HG03045 (cell line): ENCODE data around the gene WDR36.
A peak's percentile ranks its signal among the peaks of the same experiment; 100 is the strongest.

Source experiments
- ATAC-seq: cut with Tn5 transposase; IDR thresholded peaks from one replicate; pipeline ENCODE4 v1.9.1; 2021; ENCODE audit warnings: mild to moderate bottlenecking, moderate library complexity; ENCODE audit not compliant: unreplicated experiment

Gene WDR36

GRCh38 chr5:111092062-111092853 lies at the start of gene WDR36:
TSS of gene WDR36 (plus strand) at chr5:111092348. CDS start at chr5:111092457, 109 bp downstream.
- ATAC-seq = peak; percentile 97

DNA sequence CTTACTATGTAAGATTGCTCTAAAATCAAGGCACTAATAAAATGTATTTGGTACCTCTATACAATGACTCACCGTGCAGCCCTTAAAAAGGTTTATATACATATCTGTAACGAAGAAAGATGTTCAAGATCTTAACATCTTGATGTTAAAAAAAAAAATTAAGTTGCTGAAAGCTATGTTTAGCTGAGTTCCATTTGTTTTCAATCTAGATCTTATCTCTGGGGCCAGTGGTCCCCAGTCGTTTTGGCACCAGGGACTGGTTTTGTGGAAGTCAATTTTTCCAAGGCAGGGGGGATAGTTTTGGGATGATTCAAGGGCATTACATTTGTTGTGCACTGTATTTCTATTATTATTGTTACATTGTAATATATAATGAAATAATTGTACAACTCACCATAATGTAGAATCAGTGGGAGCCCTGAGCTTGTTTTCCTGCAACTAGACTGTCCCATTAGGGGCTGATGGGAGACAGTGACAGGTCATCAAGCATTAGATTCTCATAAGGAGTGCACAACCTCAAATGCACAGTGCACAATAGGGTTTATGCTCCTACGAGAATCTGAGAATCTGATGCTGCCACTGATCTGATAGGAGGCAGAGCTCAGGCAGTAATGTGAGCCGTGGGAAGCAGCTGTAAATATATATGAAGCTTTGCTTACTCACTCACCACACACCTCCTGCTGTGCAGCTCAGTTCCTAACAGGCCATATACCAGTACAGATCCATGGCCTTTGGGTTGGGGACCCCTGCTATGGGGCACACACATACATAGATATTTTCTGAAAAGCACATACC lies 48.2 kb upstream of the WDR36 start:
- ATAC-seq = no peak

DNA sequence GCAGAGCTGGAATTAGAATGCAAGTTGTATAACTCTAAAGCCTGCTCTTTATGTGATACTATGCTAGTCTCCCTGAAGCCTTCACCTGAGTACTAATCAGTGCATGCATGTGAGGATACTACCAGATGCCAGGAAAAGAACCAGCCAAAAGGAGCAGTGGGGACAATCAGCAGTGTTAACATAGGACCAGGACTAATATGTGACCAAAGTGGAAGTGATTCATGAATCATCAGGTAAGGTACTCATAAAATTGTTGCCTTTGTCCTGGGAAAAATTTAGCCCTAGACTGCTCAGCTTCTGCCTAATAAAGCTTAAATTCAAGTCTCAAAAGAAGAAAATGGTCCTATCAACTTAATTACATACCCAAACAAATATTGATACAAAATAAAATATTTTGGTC lies 34.1 kb upstream of the WDR36 start:
- no peak for ATAC-seq

- ATAC-seq = no peak
Observed at GRCh38 chr5:111060169-111060568, 32.0 kb upstream of the WDR36 start.

DNA sequence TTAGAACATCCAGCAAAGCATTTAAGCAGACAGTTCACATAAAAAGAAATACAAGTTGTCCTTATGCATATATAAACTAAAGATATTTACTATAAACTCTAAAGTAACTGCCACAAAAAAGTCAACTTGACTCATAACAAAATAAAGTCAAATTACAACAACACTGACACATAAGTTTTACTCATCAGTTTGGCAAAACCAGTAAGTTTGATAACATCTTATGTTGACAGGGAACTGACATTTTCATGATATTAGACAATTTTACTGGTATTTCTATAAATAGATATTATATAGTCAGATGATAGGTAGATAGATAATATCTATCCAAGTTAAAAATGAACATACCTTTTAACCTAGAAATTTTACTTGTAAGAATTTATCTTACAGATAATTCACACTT lies 30.5 kb upstream of the WDR36 start:
- no peak for ATAC-seq

DNA sequence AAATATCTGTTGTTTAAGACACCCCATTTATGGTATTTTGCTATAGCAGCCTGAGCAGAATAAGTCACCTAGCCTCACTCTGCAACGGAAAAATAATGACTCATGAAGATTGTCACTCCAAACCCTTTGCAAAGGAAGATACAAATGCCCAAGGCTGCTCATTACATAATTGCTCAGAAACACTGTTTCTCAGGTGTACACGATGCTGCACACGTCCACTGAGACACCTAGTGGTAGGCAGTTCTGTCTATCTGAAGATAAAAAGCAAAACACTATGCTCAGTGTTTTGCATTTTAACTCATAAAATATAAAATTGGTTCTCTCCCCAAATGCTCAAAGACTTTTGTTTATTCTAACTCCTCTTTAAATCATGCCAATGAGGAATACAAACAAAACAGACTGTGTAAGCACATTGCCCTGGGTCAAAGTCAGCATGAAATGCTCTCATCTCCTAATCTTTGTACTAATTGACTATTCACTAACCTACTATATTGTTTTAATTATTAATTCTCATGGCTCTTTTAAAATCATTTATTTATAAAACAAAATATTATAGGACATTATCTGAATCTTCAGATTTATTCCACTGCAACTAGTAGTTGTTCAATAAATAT lies 28.3 kb upstream of the WDR36 start:
- ATAC-seq = no peak

DNA sequence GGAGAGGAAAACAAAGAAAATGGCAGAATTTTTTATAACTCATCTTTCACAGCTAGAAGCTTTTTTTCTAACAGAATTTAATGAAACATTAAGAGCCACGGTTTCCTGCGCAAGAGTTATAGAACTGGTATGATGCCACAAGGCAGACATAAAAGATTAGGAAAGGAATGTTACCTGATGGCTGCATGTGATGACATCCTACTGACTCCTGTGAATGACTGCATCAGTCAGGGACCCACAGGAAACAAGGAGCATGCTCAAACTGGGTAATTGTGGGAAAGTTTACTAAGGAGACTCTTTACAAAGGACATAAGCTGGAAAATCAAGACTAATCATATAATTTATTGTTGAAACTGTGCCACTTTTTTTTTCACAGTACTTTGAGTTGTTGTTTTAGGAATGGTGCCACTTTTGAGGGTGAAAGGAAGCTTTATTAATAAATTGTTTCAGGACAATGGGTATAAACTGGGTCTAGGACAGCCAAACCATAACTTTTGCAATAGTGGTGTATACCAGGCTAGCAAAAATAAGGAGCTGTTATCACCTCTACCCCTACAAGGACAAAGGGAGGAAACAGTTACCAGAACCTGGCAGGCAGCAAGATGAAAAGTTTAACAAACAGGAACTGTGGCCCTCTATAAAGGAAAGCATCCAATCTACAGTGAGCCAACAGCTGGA lies 25.7 kb upstream of the WDR36 start:
- ATAC-seq = no peak

DNA sequence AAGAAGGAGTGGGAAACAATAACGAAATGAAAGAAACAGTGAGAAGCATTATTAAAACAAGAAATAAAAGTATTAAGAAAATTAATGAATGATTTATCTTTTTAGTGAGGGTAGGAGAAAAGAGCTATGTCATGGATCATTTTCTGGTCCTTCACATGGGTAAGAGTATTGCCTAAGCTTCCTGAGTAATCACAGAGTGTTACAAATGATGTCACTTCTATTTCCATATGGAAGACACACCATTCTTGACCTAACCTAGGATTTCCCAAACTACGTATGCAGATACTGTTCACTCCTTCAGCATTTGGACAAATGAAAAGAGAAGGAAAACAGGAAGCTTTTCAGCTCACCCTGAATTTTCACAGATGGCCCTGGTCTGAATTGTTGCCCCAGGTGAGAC lies 23.9 kb upstream of the WDR36 start:
- ATAC-seq = no peak

- ATAC-seq = no peak
Observed at GRCh38 chr5:111069839-111070238, 22.3 kb upstream of the WDR36 start.

DNA sequence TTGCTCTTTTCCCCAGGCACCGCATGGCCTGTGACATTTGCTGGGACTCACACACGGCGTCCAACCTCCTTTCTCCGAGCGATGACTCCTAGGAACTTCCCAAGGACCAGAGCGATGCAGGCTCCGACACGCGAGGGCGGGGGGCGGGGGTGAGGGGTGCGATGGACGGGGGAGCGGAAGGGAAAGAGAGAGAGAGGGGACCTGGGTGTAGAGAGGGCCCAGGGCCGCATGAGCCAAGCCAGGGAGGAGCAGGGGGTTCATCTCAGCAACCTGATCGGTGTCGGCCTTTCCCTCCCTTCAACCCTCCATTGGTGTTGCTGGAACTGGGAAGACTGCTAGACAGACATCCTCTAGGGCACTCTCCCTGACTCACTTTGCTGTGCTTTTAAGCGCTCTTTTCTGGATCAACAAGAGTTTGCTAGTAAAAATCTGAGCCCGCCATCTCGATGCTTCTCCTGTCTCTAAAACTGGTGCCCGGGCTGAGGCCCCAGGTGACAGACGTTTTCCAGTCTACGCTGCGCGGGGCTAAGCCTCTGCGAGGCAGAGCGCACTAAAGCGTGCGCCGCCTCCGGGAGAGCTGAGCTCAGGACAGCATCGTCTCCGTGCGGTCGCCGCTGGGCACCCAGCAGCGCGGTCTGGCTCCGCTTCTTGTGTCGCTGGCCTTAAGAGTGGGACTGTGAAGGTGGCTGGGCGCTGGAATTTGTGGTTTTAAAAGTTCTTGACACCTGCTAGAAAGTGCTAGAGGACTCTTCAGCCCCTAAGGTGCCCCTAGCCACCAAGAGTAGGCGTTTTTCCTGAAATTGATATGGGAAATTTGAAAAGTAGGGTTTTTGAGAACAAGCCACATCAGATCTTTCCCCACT lies 21.6 kb upstream of the WDR36 start:
- ATAC-seq = no peak

DNA sequence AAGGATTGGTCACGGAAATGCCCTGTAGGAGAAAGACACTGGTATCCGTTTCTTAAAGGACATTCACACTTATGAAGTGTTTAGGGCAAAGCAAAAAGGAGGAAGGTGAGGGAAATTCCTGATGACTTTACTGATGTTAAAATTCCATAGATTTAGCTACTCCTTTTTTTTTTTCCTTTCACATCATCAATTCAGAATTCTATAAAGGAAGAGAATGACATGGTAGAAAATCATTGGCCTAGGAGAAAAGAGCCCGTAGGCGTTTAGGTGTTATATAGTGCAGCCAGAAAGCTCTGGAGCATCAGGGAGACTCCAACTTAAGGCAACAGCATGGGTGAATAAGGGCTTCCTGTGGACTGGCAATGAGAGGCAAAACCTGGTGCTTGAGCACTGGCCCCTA lies 20.7 kb upstream of the WDR36 start, which contains the start of gene TSLP:
Gene TSLP, plus strand, starts transcription at position 301 of the 400 bp plus-strand sequence. CDS start 178 bp downstream, outside the sequence.
- ATAC-seq = no peak

- ATAC-seq = peak; percentile 78
Observed at GRCh38 chr5:111072949-111073682, 19.0 kb upstream of the WDR36 start.

DNA sequence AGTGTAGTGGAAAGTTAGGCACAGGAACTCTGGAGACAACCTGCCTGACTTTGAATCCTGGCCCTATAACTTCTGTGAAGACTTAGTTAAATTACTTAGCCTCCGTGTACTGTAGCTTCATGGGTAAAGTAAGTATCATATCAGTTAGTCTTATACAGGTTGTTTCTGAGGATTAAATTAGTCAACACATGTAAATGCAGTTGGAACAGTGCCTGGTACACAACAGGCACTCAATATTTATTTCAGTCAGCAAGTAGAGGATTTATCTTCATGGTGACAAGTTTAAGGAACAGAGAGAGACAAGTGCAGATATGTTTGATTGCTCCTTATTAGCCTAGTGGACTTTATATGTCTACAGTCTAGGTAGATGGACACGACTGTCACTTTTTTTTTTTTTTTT lies 17.9 kb upstream of the WDR36 start:
- ATAC-seq = no peak

- no peak for ATAC-seq
Observed at GRCh38 chr5:111075520-111075919, 16.6 kb upstream of the WDR36 start.

GRCh38 chr5:111076091-111076490 lies 16.1 kb upstream of the WDR36 start:
- ATAC-seq = no peak

- no peak for ATAC-seq
Observed at GRCh38 chr5:111077678-111078077, 14.5 kb upstream of the WDR36 start.

- ATAC-seq = no peak
Observed at GRCh38 chr5:111079846-111080245, 12.3 kb upstream of the WDR36 start.

DNA sequence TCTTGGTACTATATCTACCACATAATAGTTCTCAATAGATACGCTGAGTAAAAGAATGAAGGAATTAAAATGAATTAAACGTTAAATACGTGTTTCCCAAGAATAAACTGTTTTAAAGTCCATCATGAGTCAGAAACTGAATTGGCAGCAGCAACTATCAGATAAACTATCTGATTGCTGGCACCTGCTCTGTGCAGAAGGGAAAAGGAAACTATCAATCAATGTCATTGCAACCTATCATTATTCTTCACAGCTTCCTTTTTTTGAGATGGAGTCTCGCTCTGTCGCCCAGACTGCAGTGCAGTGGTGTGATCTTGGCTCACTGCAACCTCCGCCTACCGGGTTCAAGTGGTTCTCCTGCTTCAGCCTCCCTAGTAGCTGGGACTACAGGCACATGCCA lies 8.8 kb upstream of the WDR36 start:
- ATAC-seq = no peak

DNA sequence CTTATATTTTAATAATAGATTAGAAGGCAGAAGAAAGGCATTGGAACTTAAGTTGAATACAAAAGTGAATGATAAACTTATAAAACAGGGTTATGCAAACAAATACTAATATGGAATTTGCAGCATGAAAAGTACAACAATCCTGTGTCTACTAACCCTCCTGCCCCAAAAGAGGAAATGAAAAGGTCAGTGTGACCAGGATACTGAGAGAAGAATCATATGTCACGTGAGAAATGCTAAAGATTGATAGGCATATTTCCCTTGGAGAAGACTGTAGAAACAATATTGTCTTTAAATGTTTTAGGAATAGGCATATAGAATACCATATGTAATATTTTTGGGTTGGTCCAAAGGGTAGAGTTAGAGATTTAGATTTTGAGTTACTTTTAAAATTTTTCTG lies 3.8 kb downstream of the WDR36 start:
- ATAC-seq = no peak
